Measurements from ENCODE around the gene SPDYE4. TPM values are rescaled to one million over a fixed set of nuclear protein-coding genes. Genes with fewer than 3 reads are reported as not detected.

Gene SPDYE4
- total RNA-seq, 4 donors from 2014 or later, result not detected

- no peak for TF ChIP-seq POLR2A (IDR thresholded peaks at IDR 0.05)
- TF ChIP-seq, protein P1, sequence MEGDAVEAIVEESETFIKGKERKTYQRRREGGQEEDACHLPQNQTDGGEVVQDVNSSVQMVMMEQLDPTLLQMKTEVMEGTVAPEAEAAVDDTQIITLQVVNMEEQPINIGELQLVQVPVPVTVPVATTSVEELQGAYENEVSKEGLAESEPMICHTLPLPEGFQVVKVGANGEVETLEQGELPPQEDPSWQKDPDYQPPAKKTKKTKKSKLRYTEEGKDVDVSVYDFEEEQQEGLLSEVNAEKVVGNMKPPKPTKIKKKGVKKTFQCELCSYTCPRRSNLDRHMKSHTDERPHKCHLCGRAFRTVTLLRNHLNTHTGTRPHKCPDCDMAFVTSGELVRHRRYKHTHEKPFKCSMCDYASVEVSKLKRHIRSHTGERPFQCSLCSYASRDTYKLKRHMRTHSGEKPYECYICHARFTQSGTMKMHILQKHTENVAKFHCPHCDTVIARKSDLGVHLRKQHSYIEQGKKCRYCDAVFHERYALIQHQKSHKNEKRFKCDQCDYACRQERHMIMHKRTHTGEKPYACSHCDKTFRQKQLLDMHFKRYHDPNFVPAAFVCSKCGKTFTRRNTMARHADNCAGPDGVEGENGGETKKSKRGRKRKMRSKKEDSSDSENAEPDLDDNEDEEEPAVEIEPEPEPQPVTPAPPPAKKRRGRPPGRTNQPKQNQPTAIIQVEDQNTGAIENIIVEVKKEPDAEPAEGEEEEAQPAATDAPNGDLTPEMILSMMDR (IDR thresholded peaks at IDR 0.05 in 4 of 5, conservative IDR thresholded peaks at IDR 0.05 in 1 of 5), result no peak
- ATAC-seq, result no peak
These were observed 31.3 kb downstream of the SPDYE4 start for GRCh38 chr17:8726941-8727555.

GRCh38 chr17:8725881-8726876, 32.2 kb downstream of the SPDYE4 start:
- intact Hi-C loops (cut with DNase I; ENCODE audit: low total_unique reads), result no loop called here
- no peak overlapping the region for H3K27ac ChIP-seq

More at GRCh38 chr17:8726941-8727555, 31.3 kb downstream of the SPDYE4 start:
- Histone ChIP-seq H3K27ac (no peak overlapping the region), H3K4me3 (no peak overlapping the region), H3K36me3 (no peaks in the 10 kb centered on the region), H3K27me3 (no peaks in the 10 kb centered on the region), H3K4me1 (no peaks in the 10 kb centered on the region), H3K9me3 (no peaks in the 10 kb centered on the region)
- intact Hi-C loops (cut with DNase I; ENCODE audit: low total_unique reads) (no loop called here), in situ Hi-C loops (cut with MboI; ENCODE audit: low sequenced_read_pairs in 4 of 4) (loop anchor here in 3 of 4 donors (10.0 to 25.0 kb wide), 2 partner anchors 58 to 140 kb away; no protein-coding TSS in a partner anchor)
- DNase-seq, result no peak

GRCh38 chr17:8724451-8724850, 33.9 kb downstream of the SPDYE4 start:
- H3K27ac ChIP-seq, result no peak overlapping the region
- intact Hi-C loops (cut with DNase I; ENCODE audit: low total_unique reads) (no loop called here), in situ Hi-C loops (cut with MboI; ENCODE audit: low sequenced_read_pairs in 4 of 4) (loop anchor here in 2 of 4 donors (10.0 to 25.0 kb wide), 2 partner anchors 60 to 88 kb away; no protein-coding TSS in a partner anchor)
- H3K9me3 ChIP-seq, result no peaks in the 10 kb centered on the region
- no peak overlapping the region for H3K4me3 ChIP-seq
- ATAC-seq, result no peak
- H3K4me1 ChIP-seq, result no peaks in the 10 kb centered on the region
- no peaks in the 10 kb centered on the region for H3K36me3 ChIP-seq
- no peak for DNase-seq
- H3K27me3 ChIP-seq, result no peaks in the 10 kb centered on the region
- no peak for TF ChIP-seq POLR2A (IDR thresholded peaks at IDR 0.05)
- TF ChIP-seq, protein P1 (IDR thresholded peaks at IDR 0.05 in 4 of 5, conservative IDR thresholded peaks at IDR 0.05 in 1 of 5), result no peak

More at GRCh38 chr17:8725881-8726876, 32.2 kb downstream of the SPDYE4 start:
- Histone ChIP-seq H3K4me1 (no peaks in the 10 kb centered on the region), H3K27me3 (no peaks in the 10 kb centered on the region), H3K4me3 (no peak overlapping the region), H3K9me3 (no peaks in the 10 kb centered on the region), H3K36me3 (no peaks in the 10 kb centered on the region)
- DNase-seq, result no peak
- in situ Hi-C loops (cut with MboI; ENCODE audit: low sequenced_read_pairs in 4 of 4), result loop anchor here in 3 of 4 donors (10.0 to 25.0 kb wide), 2 partner anchors 59 to 139 kb away; no protein-coding TSS in a partner anchor
- no peak for TF ChIP-seq POLR2A (IDR thresholded peaks at IDR 0.05)
- TF ChIP-seq, protein P1 (IDR thresholded peaks at IDR 0.05 in 4 of 5, conservative IDR thresholded peaks at IDR 0.05 in 1 of 5), result no peak
- no peak for ATAC-seq

DNA sequence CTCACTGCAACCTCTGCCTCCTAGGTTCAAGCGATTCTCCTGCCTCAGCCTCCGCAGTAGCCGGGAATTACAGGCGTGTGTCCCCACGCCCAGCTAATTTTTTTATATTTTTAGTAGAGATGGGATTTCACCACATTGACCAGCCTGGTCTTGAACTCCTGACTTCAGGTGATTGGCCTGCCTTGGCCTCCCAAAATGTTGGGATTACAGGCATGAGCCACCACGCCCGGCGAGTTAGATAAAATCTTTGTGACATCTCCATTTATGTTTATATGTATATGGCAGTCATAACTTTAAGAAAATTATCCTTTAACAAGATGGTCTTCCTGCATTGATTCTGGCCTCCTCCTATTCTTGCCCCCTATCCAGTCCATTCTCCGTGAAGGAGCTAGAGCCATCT, 37.8 kb downstream of the SPDYE4 start:
- Histone ChIP-seq H3K4me1 (no peaks in the 10 kb centered on the region), H3K4me3 (no peak overlapping the region), H3K9me3 (no peaks in the 10 kb centered on the region), H3K36me3 (no peaks in the 10 kb centered on the region), H3K27me3 (no peaks in the 10 kb centered on the region), H3K27ac (no peak overlapping the region)
- DNase-seq (no peak), ATAC-seq (no peak)
- intact Hi-C loops (cut with DNase I; ENCODE audit: low total_unique reads) (no loop called here), in situ Hi-C loops (cut with MboI; ENCODE audit: low sequenced_read_pairs in 4 of 4) (loop anchor here in 2 of 4 donors (10.0 to 25.0 kb wide), 2 partner anchors 64 to 92 kb away; no protein-coding TSS in a partner anchor)
- TF ChIP-seq, protein P1 (IDR thresholded peaks at IDR 0.05 in 4 of 5, conservative IDR thresholded peaks at IDR 0.05 in 1 of 5), result no peak
- no peak for TF ChIP-seq POLR2A (IDR thresholded peaks at IDR 0.05)
